SW 1271 (cell line): ENCODE data around the gene STK24.

Source experiments
- DNase-seq, 2 experiments: peaks; one replicate each; lab custom pipeline; 2025; lab: John Stamatoyannopoulos, UW

The STK24 gene

DNA sequence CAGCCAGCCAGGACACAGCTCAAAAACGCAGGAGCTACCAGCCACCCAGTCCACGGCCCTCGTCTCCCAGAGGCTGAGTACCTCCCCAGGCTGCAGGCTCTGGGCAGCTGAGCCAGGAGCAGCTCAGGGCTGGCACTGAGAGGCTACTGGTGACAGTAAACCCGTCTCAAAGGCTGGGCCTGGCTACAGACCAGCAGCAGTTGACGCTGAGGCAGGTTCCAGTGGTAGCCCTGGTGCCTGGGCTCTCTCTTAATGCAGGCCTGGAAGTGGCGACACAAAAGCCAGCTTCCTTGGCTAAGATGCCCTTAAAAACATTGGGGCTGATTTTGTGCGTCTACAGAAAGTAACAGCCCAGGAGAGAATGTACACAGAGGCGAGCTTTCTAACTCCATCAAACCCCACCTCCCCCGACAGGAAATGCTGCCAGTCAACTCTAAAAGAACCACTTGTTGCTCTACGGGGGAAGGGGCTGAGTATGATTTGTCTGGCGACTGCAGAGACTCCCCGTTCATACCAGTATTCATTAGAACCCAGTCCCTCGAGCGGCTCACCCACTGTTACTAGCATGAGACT is 126.3 kb downstream of the STK24 start:
- no peak for DNase-seq

DNA sequence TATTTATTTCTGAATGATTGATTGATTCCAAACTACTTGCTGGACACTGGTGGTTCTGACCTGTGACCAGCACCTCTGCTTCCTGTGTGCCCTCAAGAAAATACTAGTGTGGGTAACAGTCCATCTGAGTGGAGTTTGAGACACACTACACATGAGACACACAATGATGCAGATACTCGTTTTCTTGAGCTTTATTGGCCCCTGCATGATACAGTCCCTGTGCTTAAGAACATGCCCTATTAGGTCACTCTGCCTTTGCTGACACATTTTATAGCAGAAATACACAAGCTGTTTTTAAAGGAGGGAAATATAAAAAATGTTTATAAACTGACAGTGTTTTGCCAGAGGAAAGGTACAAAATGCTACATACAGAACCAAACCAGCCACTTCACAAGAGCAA is 126.9 kb downstream of the STK24 start:
- no peak for DNase-seq

DNA sequence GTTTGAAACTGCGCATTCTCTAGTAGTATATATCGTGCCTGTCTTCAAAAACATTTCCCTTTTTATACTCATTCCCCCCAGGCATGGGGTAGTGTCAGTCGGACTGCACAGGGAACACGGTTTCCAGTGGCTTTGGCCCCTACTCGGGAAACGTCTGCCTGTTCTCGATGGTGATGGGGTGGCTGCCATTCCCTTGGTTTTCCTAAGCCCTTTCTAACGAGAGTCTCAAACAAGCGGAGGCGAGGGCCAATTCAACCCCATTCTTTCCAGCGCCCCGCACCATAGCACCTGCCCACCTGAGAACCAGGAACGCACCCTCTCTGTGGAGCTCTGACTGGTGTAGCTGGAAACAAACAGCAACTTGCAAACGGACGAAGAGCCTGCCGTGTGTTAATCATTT is 127.6 kb downstream of the STK24 start:
- DNase-seq, result no peak

DNA sequence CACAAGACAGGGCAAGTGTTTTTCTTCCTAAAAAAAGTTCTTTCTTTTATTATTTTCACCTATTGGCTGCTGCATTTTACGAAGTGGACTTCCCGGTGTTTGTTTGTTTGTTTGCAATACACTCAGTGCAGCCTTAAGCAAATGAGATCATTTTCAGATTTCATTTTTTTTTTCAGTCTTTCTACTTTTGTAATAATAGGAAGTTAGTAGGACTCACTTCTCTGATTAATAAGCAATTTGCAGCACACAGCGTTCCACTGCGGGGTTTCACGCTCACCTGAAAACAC is 128.3 kb downstream of the STK24 start:
- DNase-seq, result no peak

DNA sequence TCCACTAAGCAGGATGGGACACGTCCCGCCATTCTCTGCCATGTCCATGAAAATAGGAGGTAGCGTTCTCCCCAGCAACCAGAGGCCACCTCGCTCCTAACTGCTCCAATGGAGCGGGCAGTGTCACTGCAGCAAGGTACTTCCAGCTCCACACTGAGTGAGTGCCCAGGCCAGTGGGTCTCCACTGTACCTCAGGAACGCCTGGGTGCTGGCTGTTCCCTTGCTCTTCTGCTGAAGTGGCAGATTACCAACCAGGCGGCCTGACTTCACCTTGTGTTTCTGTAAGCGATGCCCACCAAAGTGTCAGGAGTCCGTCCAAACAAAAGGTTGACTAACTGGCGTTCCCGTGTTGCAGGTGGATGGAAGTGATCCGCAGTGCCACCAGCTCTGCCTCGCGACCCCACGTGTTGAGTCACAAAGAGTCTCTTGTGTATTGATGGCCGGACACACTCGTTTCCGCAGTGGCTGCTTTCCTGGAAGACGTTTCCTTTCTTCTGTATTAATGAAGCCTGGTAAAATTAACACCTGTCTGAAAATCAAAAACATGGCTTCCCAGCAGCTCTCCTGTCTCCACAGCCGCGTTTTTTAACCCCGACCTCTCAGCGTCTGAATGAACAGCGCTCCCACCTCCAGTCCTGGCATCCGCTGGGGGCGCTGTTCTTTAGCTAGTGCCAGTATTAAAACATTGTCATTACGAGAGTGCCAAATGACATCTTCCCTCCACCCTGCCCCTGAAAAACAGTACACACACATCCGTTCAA is 128.8 kb downstream of the STK24 start:
- DNase-seq, result peak in 1 of 2 experiments; percentile 24

DNA sequence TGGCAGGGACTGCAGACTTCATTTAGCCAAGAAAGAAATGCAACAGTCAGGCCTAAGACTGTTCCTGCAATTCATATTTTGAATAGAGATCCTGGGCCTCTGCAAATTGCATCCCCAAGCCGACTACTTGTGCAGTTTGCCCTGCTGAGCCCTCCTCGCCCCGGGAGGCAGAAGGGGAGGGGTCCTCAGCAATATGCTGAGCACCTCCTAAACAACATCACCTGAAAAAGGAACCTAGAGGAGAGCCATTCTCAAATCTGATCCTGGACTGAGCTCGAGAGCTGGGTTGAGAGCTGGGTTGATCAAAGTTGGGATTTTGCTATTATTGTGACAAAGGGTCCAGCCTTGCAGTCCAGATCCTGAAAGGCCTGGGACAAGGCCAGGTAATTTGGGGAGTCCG is 129.8 kb downstream of the STK24 start:
- no peak for DNase-seq

DNA sequence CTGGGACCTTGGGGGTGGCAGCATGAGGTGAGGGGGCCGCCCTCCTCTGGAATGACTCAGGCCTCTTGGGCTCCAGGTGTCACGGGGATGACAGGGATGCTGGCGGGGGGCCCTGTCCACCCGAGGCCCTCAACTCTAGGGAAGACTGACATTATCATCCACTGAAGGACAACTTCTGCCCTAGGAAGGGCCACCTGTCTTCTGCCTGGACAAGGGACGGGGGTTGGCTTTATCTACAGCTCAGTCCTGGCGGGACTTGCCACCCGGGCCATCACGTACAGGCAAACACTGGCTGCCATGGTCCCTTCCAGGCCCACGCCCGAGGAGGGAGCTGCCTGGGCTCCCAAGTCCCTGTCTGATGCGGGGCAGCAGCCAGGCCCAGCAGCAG is 130.7 kb downstream of the STK24 start:
- DNase-seq, result no peak

DNA sequence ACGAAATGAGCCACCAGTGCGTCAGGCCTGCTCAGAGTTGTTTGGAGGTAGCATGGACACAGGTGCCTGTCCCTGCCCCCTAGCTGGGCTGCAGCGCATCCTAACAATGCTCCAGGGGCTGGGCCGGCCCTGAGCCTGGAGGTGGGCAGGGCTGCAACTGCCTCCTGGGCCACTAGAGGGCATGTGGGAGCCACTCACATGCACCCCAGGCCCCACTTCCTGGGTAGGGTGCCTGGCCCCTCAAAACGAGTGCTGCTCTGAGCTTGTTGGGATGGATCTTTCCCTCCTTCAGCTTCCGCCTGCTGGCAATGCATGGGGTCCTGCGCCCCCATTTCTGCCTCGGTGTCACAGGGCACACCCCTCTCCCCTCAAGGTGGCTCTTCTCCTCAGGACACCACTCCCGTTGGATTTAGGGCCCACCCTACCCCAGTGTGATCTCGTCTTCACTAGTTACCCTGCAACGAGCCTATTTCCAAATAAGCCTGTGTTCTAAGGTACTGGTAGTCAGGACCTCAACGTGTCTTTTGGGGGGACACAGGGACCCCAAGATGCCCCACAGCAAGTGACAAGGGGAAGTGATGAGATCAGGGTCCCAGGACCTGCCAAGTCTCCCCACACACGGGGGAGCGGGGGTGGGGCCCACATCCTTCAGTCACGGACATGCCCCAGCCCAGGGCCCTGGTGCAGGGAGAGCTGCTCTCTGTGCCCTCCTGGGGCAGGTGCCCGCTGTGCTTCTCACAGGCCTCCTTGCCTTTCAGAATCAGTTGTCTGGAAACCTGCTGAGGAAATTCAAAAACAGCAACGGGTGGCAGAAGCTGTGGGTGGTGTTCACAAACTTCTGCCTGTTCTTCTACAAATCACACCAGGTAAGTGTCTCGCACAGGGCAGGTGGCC is 131.3 kb downstream of the STK24 start:
- DNase-seq, result peak; percentile 60 to 66

DNA sequence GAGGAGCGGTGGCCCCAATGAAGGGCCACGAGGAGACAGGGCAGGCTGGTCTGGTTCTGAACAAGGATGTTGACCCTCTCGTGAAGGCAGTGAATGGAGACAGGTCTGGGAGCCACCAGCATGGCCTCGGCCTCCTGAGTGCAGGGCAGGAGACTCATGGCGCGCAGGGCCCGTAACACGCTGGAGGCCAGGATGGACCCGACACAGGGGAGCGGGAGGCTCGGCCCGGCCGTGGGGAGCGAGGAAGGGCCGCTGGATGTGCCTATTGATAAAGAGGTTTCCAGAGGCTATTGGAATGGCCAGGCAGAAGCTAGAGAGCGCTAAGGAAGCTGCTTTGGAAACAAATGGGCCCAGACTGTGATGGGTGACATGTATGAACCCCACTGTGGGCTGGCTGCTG is 132.5 kb downstream of the STK24 start:
- DNase-seq, result no peak

DNA sequence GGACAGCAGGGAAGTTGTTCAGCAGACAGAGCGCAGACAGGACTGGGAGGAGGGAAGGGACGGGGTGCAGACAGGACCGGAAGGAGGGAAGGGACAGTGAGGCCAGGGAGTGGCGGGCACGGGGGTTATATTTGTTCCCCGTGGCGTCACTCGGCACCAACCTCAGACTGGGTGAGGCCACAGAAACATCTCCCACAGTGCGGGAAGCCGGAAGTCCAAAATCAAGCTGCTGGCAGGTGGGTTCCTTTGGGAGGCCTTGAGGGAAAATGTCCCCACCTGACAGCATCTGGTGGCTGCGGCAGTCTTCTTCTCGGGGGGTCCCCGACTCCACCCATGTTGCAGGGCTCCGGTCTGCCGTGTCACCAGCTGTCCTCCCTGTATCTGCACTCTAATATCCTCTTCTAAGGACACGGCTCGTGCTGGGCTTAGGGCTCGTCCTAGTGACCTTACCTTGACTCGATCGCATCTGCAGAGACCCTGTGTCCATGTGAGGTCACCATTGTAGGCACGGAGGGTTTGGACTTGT is 133.0 kb downstream of the STK24 start:
- DNase-seq, result no peak

DNA sequence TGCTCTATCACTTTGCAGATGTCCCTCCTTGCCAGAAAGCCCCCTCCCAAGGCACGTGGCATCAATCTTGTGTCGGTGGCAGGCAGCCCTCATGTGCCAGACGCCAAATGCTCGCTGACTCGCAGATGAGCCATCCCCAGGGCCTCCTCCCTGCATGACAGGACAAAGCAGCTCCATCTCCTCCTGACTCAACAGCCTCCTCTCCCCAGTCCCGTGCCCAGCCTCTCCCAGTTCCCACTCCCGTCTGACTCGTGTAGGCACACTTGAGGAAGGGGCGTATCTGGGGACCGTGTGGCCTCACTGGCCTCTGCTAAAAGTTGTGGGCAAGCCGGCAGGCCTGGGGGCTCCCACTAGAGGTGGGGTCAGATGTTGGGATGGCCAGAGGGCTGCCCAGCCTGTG is 133.6 kb downstream of the STK24 start:
- peak; percentile 22 to 40 for DNase-seq

DNA sequence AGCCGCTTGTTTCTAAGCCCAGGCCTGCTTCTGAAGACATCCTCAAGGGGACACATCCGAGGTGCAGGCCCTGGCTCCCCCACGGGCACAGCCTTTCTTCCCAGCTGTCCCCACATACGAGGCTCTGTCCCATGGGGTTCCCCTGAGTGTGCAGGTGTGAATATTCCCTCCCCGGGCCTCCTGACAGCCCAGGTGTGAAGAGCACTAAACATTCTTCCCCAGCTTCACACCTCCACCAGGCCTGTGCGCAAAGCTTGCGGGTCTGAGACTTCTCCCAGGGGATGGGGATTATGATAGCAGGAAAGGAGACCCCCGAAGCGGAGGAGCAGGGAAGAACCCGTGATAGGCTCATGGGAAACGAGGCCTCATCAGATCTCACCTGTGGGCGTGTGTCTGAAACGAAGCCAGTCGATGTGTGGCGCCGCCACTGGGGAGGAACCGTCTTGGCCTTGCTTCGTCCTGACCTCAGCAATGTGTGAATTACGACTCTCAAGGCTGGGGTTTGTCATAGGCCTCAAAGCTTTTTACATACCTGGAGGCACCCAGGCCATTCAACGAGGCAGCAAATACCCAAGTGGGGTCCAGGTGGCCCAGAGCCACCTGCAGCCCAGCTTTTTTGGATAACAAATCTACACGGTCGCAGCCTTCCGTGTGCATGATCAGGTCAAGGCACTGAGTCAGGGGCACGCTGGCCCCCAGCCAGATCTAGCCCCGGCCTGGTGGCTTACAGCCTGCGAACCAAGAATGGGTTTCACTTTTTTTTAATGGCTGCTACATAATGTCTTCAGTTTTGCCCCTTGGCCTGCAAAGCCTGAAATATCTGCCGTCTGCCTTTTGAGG is 134.3 kb downstream of the STK24 start:
- DNase-seq, result no peak

DNA sequence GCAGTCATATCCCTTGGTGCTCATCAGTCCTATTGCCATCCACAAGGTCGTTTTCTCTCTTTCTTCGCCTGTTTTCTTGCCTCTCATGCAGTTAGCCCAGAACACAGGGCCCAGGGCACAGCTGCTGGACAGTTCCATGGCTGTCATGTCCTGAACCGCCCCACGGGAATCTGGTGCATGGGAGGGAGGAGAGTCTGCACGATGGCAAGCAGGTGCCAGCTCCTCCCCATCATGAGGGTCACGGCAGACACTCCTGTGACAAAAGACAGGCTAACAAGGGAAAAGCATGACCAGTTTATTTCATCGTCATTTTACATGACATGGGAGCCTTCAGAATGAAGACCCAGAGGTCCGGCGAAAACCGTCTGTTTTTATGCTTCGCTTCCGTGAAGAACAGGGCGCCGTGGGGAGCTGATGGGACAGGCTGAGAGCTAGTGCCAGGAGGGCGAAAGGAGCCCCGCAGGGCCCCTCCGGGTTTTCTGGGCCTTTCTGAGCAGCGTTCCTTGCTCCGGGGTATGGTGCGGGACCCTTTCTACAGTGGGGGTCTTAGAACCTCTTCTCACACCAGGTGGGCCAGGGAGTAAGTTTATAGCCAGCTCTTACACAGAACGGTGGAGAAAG is 135.7 kb downstream of the STK24 start:
- no peak for DNase-seq

DNA sequence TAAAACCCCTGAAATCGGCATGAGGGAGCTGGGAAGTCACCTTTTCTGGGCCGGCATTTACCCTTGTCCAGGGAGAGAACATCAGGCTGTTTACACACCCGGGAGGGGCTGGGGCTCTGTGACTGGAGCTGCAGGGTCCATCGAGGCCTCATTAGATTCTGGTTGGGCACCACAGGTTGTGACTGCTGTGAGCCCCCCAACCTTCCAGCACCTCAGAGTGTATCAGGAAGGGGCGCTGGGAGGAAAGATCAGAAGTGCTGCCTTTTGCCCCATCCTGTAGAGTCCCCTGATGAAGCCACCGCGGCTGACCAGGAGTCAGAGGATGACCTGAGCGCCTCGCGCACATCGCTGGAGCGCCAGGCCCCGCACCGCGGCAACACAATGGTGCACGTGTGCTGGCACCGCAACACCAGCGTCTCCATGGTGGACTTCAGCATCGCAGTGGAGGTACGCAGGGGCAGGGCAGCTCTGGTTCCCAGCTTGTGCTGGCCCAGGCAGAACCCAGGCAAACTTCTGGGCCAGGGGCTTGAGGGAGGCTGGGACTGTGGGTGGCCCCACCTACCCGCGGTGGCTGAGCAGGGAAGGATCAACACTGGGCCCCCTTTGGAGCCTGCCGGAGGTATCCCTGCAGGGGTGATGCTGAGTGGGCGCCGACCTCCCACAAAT is 136.4 kb downstream of the STK24 start:
- DNase-seq, result no peak

DNA sequence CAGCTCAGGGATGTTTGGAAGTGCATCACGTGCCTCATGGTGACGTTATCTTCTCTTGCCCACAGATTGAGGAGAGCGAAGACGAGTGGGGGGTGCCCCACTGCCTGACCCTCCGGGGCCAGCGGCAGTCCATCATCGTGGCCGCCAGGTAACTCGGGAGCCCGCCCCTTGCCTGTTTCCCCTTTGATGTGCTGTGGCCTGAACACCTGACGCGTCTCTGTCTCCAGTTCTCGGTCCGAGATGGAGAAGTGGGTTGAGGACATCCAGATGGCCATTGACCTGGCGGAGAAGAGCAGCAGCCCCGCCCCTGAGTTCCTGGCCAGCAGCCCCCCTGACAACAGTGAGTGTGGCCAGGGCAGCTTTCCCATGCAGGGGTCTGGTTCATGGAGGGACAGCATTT is 137.0 kb downstream of the STK24 start:
- no peak for DNase-seq

DNA sequence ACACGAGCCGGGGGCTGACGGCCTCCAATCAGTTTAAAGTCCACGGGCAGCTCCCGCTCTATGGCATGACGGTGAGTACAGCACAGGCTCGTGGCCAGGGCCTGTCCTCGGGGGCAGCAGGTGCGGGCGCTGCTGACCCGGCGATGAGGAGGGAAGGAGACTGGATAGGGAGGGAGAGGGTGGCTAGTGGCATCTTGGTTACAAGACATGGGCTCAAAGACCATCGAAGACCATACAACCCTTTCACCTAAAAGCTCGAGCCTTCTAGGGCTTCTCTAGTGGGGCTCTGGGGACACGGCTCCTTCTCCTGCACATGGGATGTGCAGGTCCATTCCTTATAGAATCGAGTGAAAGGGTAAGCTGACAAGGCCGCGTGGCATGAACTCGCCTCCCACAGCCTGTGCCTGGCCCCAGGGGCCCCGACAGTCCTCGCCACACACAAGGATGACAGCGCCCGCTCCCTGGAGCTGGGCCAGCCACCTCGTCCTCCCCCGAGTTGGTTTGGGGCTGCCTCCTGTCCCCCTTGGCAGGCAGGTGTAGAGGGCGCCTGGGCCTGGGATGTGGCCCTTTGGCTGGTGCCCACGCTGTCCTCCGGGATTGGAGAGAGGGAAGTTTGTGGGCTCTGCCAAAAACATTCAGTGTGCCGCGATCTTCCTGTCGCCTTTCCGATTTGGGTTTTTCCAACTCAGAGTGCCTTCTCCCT is 137.6 kb downstream of the STK24 start:
- no peak for DNase-seq

DNA sequence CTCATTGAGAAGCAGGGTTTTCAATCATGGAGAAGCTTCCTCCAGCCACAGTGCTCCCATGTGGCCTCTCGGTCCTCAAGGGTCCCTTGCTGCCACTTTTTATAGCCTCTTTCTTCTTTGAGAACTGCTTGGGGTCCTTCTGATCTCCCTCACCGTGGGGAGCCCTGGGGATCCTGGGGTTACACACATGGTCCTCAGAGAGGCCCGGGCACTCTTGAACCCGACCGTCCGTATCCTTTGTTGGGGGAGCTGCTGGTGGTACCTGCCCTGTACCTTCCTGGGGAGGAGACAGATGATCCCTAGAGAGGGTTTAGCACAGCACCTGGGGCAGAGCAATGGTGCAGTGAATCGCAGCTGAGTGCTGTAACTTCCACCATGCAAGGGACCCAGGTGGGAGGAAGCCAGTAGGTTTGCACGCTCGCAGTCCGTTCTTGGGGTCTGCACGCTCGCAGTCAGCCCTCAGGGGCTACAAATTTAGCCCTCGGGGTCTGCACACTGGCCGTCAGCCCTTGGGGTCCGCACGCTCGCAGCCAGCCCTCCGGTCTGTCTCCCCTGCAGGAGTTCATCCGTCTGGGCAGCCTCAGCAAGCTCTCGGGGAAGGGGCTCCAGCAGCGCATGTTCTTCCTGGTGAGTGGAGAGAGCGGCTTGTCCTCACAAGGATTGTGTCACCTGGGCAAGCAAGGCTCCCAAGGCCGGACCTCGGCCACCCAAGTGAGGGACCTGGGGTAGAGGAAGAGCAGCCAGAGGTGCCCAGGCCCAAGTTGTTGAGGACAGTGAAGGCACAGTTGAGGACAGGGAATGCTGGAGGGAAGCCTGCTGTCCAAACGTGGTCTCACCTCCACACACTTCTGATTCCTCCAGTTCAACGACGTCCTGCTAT is 138.4 kb downstream of the STK24 start:
- DNase-seq, result no peak

DNA sequence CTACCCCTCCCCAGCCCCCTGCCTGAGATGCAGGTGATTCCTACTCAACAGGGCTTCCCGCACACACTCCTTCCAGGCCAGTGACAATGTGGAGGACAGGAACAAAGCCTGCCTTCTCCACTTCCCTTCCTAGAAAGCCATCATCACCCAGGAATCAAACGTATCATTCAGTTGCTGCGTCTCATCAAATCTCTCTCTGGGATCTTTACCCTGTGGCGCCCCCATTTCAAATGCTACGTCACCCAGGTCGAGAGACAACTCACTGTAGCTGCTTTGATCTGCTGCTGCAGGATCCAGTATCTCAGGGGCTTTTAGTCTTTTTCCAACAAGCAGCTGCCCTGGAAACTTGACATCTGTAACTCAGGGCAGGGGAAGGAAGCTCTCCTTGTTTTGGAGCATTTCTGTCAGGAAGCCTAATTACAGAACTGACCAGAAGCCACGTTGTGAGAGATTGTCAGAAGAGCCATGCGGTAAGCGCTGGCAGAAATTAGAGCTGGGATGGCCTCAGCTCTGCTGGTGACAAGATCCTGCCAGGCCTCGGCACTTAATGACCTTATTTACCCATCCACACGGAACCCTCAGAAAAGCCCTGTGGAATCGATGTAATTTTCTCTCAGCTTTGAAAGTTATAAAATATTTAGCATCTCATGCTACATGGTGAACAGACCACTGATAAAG is 140.5 kb downstream of the STK24 start:
- DNase-seq, result no peak

DNA sequence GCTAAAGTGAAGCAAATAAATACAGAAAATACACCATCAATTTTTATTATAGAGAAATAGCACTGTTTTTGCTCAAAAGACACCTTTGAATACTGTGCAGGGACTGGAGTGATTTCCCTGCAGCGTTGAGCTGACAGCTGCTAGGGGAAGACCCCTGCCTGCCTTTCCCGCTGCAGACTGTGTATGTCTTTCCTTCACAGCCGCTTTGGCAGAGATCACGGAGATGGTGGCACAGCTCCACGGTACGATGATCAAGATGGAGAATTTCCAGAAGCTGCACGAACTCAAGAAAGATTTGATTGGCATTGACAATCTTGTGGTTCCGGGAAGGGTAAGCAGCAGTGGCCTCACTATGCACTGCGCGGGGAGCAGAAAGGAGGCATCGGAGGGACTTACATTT is 141.5 kb downstream of the STK24 start:
- no peak for DNase-seq
